WTC11 (cell line): ENCODE results near the gene PHF13.

Experiments
- AFF4 ChIP-seq: sonication (generic); formaldehyde crosslinking; IDR thresholded peaks from 2 replicates; pipeline ENCODE4 v1.8.1; 2023; ENCODE audit warnings: mild to moderate bottlenecking, missing genetic modification reagents, borderline replicate concordance
- ATF1 ChIP-seq: sonication (generic); formaldehyde crosslinking; IDR thresholded peaks from 2 replicates; pipeline ENCODE4 v1.8.1; 2023; ENCODE audit warnings: mild to moderate bottlenecking, moderate library complexity, missing genetic modification reagents
- ATF6 ChIP-seq: sonication (generic); formaldehyde crosslinking; IDR thresholded peaks from 2 replicates; pipeline ENCODE4 v1.8.1; 2023; ENCODE audit warnings: mild to moderate bottlenecking, missing genetic modification reagents
- CTCF ChIP-seq: fragments of 200-600 bp; IDR thresholded peaks from 2 replicates; pipeline ENCODE4 v1.8.0; 2022; ENCODE audit warnings: antibody characterized with exemption
- E2F5 ChIP-seq: sonication (generic); formaldehyde crosslinking; IDR thresholded peaks from 2 replicates; pipeline ENCODE4 v1.8.1; 2022; ENCODE audit warnings: mild to moderate bottlenecking, moderate library complexity, missing genetic modification reagents
- ESRRA ChIP-seq: sonication (generic); formaldehyde crosslinking; IDR thresholded peaks from 2 replicates; pipeline ENCODE4 v1.8.1; 2022; ENCODE audit warnings: mild to moderate bottlenecking, missing genetic modification reagents, borderline replicate concordance
- JUN ChIP-seq: sonication (generic); formaldehyde crosslinking; IDR thresholded peaks from 2 replicates; pipeline ENCODE4 v1.8.0; 2023; ENCODE audit warnings: mild to moderate bottlenecking, missing genetic modification reagents
- NFYB ChIP-seq: sonication (generic); formaldehyde crosslinking; conservative IDR thresholded peaks from 2 replicates; pipeline ENCODE4 v1.8.0; 2022; ENCODE audit warnings: low read depth, missing genetic modification reagents
- NR1H2 ChIP-seq: sonication (generic); formaldehyde crosslinking; IDR thresholded peaks from 2 replicates; pipeline ENCODE4 v1.9.0; 2021; ENCODE audit warnings: mild to moderate bottlenecking, moderate library complexity, missing genetic modification reagents
- PREB ChIP-seq: sonication (generic); formaldehyde crosslinking; IDR thresholded peaks from 2 replicates; pipeline ENCODE4 v1.8.1; 2022; ENCODE audit warnings: mild to moderate bottlenecking, missing genetic modification reagents, moderate library complexity, borderline replicate concordance
- USF2 ChIP-seq: sonication (generic); formaldehyde crosslinking; IDR thresholded peaks from 2 replicates; pipeline ENCODE4 v1.8.1; 2023; ENCODE audit warnings: mild to moderate bottlenecking, missing genetic modification reagents, moderate library complexity
- ZBTB21 ChIP-seq: sonication (generic); formaldehyde crosslinking; IDR thresholded peaks from 2 replicates; pipeline ENCODE4 v1.8.1; 2023; ENCODE audit warnings: mild to moderate bottlenecking, missing genetic modification reagents, borderline replicate concordance
- ZNF219 ChIP-seq: sonication (generic); formaldehyde crosslinking; IDR thresholded peaks from 2 replicates; pipeline ENCODE4 v1.8.0; 2023; ENCODE audit warnings: missing genetic modification reagents, mild to moderate bottlenecking, borderline replicate concordance
- ZNF281 ChIP-seq: sonication (generic); formaldehyde crosslinking; IDR thresholded peaks from 2 replicates; pipeline ENCODE4 v1.8.0; 2023; ENCODE audit warnings: mild to moderate bottlenecking, missing genetic modification reagents

GRCh38 chr1:6586404-6586816, 27.1 kb upstream of the PHF13 start:
- TF ChIP-seq PREB (CRISPR knock-in tag) (no peak), CTCF (no peak), E2F5 (CRISPR knock-in tag) (no peak), AFF4 (CRISPR knock-in tag) (no peak), ZBTB21 (no peak), NR1H2 (CRISPR knock-in tag) (no peak), ZNF219 (CRISPR knock-in tag) (no peak), ZNF281 (CRISPR knock-in tag) (no peak), ESRRA (CRISPR knock-in tag) (no peak), USF2 (CRISPR knock-in tag) (no peak), JUN (no peak), ATF1 (CRISPR knock-in tag) (no peak), NFYB (no peak), ATF6 (CRISPR knock-in tag) (no peak)
